ENCODE data around the gene TMC4. TPM values are rescaled to one million over a fixed set of nuclear protein-coding genes. Genes with fewer than 3 reads are reported as not detected.
"Not testable (repeated sequence)": the region's sequence is repeated elsewhere in the genome, so short reads cannot be mapped to it uniquely, and the experiment has no call there.

Gene TMC4
- polyA plus RNA-seq, 1 donor from 2014 or later: not detected

DNA sequence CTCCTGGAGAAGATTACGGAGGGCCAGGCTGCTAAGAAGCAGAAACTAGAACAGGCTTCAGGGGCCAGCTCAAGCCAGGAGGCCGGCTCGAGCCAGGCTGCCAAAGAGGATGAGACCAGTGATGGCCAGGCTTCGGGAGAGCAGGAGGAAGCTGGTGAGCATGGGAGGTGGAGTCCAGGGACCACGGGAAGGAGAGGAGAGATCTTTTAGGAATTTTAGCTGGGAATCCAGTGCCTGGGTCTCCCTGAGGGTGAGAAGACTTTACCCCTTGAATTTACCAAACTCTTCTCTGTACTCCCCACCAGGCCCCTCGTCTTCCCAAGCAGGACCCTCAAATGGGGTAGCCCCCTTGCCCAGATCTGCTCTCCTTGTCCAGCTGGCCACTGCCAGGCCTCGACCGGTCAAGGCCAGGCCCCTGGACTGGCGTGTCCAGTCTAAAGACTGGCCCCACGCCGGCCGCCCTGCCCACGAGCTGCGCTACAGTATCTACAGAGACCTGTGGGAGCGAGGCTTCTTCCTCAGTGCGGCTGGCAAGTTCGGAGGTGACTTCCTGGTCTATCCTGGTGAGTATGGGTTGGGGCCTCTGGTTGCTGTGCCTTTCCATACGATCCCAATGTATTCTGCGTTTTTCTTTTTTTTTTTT is 19.0 kb upstream of the TMC4 start:
- H3K36me3 Mint-ChIP-seq: no peaks in the 10 kb centered on the region
- H3K27ac Mint-ChIP-seq: peak overlapping the region; percentile 43 to 98 (median 94)
- H3K4me3 Mint-ChIP-seq: peak overlapping the region; percentile 94 to 99 (median 96)
- H3K4me1 Mint-ChIP-seq: peaks cover 9 to 18% (median 12%) of the 10 kb centered on the region in 3 donors
- H3K27me3 Mint-ChIP-seq: no peaks in the 10 kb centered on the region
- H3K9me3 Mint-ChIP-seq: no peaks in the 10 kb centered on the region

DNA sequence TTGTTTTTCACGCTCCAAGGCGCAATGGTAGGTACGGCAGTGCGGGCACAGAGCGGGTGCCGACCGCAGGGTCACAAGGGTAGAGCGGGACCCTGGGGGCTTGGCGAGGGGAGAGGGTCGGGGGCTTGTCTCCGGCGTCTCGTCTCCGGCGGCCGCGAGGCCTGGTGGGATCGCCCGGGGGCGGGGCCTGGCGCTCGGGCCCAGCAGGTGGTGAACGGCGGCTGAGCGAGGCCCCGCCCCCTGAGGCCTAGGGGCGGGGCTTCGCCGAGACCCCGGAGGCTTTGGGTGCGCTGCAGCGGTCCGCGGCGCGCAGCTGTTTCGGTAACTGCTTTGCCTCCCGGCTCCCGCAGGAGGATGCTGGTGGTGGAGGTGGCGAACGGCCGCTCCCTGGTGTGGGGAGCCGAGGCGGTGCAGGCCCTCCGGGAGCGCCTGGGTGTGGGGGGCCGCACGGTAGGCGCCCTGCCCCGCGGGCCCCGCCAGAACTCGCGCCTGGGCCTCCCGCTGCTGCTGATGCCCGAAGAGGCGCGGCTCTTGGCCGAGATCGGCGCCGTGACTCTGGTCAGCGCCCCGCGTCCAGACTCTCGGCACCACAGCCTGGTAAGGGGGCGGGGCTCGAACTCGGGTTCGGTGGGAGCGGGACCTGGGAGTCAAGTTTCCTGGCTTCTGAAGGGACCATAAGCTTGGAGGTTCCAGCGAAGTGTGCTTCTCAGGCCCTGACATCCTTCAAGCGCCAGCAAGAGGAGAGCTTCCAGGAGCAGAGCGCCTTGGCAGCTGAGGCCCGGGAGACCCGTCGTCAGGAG is 18.3 kb upstream of the TMC4 start, which contains the start of gene TSEN34:
Gene TSEN34 (plus strand): TSS at position 298 of the 800 bp plus-strand sequence. CDS start 57 bp downstream, at position 355.
- no peaks in the 10 kb centered on the region for H3K27me3 Mint-ChIP-seq
- no peaks in the 10 kb centered on the region for H3K9me3 Mint-ChIP-seq
- H3K4me1 Mint-ChIP-seq: peaks cover 9 to 18% (median 12%) of the 10 kb centered on the region in 3 donors
- H3K4me3 Mint-ChIP-seq: peak within 1 kb of the TSS; percentile 94 to 100 (median 98)
- H3K27ac Mint-ChIP-seq: peak within 1 kb of the TSS; percentile 98 to 100 (median 99)
- no peaks in the 10 kb centered on the region for H3K36me3 Mint-ChIP-seq

DNA sequence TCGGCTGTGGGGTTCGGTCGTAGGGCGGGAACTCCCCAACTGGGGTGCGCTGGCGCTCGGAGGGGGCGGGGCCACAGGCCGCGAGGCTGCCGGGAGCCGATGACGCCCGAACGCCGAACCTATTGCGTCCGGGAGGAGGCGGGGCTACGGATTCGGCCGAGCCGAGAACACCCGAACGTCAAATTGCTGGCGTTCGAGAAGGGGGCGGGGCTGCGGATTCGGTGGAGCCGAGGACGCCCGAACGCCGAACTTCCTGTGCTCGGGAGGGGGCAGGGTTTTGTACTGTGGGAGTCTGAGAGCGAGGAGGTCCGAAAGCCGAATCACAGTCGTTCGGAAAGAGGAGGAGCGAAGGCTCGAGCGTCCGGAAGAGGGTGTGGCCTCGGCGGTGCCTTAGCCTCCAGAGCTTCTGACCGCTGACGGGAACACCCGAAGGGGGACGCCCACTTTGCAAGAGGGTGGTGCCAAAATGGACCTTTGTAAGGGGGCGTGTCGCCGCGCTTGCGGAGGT is 17.6 kb upstream of the TMC4 start:
- no peaks in the 10 kb centered on the region for H3K36me3 Mint-ChIP-seq
- H3K27me3 Mint-ChIP-seq: no peaks in the 10 kb centered on the region
- no peaks in the 10 kb centered on the region for H3K9me3 Mint-ChIP-seq
- H3K4me3 Mint-ChIP-seq: peak overlapping the region; percentile 94 to 100 (median 98)
- H3K27ac Mint-ChIP-seq: peak overlapping the region; percentile 98 to 100 (median 99)
- H3K4me1 Mint-ChIP-seq: peaks cover 9 to 18% (median 12%) of the 10 kb centered on the region in 3 donors

DNA sequence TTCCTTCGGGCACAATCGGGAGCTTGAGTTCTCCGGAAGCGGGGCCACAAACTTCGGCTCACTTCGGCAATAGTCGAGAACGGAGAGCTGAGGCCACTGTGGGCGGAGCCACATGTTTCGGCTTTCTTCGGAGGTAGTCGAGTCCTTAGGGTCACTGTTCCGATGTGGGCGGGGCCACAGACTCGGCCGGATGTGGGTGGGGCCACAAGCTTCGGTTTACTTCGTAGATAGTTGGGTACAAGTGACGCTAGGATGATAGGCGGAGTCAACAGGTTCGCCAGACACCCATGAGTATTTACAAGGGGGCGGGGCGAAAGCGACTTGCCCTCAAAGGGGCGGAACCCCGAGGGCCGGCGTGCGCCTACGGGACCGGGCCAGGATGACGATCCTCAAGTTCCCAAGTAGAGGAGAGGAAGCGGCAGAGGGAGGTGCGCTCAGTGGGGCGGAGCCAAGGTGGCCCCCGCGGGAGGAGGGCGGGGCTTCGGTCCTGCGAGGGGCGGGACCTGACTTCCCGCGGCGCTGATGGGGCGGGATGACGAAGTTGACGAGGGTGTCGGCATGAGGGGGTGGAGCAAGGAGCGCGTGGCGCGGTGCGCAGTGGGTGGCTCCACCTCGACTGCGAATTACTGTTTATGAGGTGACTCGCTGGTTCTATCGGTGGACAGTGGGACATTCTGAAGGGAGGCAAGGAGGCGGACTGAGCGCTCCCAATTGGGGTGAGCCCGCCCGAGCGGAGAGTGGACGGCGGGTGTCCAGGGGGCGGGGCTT is 17.0 kb upstream of the TMC4 start:
- peak overlapping the region; percentile 94 to 100 (median 98) for H3K4me3 Mint-ChIP-seq
- H3K9me3 Mint-ChIP-seq: no peaks in the 10 kb centered on the region
- no peaks in the 10 kb centered on the region for H3K27me3 Mint-ChIP-seq
- H3K36me3 Mint-ChIP-seq: no peaks in the 10 kb centered on the region
- H3K4me1 Mint-ChIP-seq: peaks cover 9 to 16% (median 16%) of the 10 kb centered on the region in 3 donors
- H3K27ac Mint-ChIP-seq: peak overlapping the region; percentile 98 to 100 (median 99)

DNA sequence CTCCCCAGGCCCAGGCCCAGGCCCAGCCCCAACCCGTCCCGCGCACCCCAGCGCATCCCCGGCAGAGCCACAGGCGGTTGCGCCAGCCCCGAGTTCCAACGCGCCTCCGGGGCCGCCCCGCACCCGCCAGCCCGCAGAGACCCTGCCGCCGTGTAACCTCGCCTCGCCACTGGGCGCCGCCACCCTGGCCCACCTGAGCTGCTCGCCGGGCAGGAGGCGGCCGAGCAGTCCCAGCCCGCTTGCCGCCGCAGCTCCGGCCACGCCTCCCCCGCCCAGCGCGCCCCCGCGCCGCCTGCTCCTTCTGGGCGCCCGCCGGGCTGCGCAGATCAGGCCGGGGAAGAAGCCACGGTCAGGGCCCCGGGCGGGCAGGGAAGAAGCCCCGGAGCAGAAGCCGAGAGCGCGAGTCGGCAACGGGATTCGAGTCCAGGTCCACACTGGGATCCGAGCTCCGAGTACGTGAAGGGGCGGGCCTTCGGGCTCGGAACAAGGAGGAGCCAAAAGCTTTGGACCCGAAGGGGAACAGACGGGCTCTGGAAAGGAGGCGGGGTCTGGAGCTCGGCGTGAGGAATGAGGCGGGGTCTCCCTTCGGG is 16.3 kb upstream of the TMC4 start, which contains the start of gene MBOAT7:
Gene MBOAT7 (minus strand): TSS at position 436 of the 590 bp plus-strand sequence. CDS start 1,072 bp downstream, outside the sequence.
- no peaks in the 10 kb centered on the region for H3K9me3 Mint-ChIP-seq
- peak within 1 kb of the TSS; percentile 98 to 100 (median 99) for H3K27ac Mint-ChIP-seq
- peak within 1 kb of the TSS; percentile 94 to 100 (median 98) for H3K4me3 Mint-ChIP-seq
- no peaks in the 10 kb centered on the region for H3K27me3 Mint-ChIP-seq
- H3K36me3 Mint-ChIP-seq: no peaks in the 10 kb centered on the region
- H3K4me1 Mint-ChIP-seq: peaks cover 9 to 16% (median 16%) of the 10 kb centered on the region in 3 donors

DNA sequence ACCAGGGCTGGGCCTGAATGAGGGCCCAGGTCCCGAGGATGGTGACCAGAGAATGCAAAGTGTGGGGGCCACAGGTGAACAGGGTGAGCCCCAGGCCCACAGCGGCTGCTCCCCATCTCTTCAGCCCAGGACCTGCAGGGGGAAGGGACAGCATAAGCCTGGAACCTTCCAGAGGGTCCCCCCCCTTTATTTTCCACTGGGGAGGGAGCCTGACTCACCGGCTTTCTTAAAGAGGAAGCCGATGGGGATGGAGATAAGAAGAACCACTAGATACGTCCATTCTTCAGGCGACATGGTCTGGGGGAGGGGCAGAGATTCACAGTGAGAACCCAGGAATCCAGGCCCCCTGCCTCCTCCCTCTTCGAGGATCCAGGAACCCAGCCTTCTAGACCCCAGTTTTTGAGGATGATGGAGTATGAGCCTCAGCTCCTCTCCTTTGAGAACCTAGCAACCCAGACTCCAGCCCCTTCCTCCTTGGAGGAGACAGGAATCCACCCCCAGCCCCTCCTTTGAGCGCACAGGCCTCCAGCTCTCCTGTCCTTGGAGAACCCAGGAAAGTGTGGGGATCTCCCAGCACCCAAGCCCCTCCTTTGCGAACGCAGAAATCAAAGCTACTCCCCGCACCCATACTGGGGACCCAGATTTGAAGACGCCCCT is 15.4 kb upstream of the TMC4 start:
- Mint-ChIP-seq H3K27ac (peak overlapping the region; percentile 67 to 88 (median 81)), H3K4me3 (peak overlapping the region; percentile 84 to 99 (median 92)), H3K9me3 (no peaks in the 10 kb centered on the region), H3K27me3 (no peaks in the 10 kb centered on the region), H3K4me1 (peaks cover 9 to 16% (median 16%) of the 10 kb centered on the region in 3 donors), H3K36me3 (peaks cover 2% of the 10 kb centered on the region)

DNA sequence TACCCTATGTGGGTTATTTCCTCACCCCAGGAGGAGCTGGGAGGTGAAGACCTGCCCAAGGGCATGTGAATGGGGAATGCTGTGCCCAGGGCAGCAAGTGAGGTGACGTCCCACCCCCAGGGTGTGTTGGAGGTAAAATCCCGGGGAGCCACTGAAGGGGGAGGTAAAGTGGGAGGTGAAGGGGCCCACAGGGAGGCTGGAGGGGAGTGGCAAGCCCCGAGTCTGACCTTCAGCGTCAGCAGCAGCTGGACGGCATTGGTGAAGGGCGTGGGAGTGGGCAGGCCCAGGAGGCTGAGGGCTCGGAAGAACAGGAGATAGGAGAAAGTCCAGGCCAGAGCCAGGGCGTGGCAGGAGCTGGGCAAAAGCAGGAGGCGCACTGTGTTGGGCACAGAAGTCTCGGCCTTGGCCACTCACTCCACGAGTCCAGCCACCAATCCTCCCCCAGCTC is 14.0 kb upstream of the TMC4 start:
- peak overlapping the region in 3 of 4 donors; percentile 55 to 84 (median 64) for H3K4me3 Mint-ChIP-seq
- peak overlapping the region in 2 of 3 donors; percentile 68 to 81 for H3K27ac Mint-ChIP-seq
- peaks cover 9 to 15% (median 15%) of the 10 kb centered on the region in 3 donors for H3K4me1 Mint-ChIP-seq
- H3K36me3 Mint-ChIP-seq: peaks cover 2% of the 10 kb centered on the region
- no peaks in the 10 kb centered on the region for H3K9me3 Mint-ChIP-seq
- H3K27me3 Mint-ChIP-seq: no peaks in the 10 kb centered on the region

DNA sequence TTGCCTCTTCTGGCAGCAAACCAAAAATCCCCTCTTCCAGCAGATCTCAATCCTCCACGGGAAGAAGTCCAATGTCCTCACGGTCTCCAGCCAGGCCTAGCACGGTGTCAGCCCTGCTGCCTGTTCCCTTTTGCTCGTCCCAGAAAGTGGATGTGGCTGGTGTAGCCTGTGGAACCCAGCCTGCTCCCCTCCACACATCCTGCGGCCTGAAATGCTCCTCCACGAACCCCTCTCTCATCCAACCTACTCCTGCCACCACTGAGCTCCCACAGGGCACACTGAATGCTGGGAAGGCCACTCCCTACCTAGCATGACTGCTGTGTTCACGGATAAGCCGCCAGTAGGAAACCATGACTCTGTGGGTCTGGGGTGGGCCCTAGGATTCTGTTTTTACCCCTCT is 13.4 kb upstream of the TMC4 start:
- H3K4me1 Mint-ChIP-seq: peaks cover 5 to 11% (median 11%) of the 10 kb centered on the region in 3 donors
- H3K4me3 Mint-ChIP-seq: peak overlapping the region in 1 of 4 donors; percentile 5
- H3K9me3 Mint-ChIP-seq: no peaks in the 10 kb centered on the region
- peak overlapping the region in 1 of 3 donors; percentile 18 for H3K27ac Mint-ChIP-seq
- H3K36me3 Mint-ChIP-seq: peaks cover 2% of the 10 kb centered on the region
- no peaks in the 10 kb centered on the region for H3K27me3 Mint-ChIP-seq

DNA sequence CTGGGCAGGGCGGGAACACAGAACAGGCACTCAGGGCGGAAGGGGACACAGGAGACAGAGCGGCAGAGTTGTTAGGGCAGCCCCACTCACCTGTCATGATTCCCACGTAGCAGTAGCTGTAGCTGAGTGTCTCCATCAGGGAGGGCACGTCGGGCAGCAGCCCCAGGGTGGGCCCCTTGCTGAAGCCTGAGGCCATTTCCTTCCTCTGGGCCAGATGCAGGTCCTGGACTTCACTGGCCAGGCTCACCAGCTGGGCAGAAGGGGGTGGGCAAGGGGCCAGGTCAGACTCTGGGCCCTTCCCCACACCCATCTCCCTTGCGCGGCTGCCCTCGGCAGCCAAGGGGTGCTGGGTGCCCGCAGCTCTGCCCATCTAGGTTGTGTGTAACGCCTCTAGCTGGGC is 10.5 kb upstream of the TMC4 start:
- no peaks in the 10 kb centered on the region for H3K27me3 Mint-ChIP-seq
- peak overlapping the region in 1 of 3 donors; percentile 28 for H3K27ac Mint-ChIP-seq

DNA sequence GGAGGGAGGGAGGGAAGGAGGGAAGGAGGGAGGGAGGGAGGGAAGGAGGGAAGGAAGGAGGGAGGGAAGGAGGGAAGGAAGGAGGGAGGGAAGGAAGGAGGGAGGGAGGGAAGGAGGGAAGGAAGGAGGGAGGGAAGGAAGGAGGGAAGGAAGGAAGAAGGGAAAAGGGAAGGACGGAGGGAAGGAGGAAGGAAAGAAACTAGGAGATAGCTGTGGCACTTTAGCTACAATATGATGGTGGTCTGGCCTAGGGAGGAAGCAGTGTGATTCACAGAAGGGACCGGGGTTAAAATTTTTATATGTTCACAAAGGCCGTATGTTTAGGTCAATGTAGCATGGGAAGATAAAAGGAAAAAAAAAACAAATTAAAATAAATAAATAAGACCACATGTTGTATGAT is 8.9 kb upstream of the TMC4 start:
- H3K36me3 Mint-ChIP-seq, H3K27ac Mint-ChIP-seq, H3K4me3 Mint-ChIP-seq, H3K27me3 Mint-ChIP-seq, H3K9me3 Mint-ChIP-seq, H3K4me1 Mint-ChIP-seq: not testable (repeated sequence)

More for the DNA sequence above, 10.5 kb upstream of the TMC4 start:
- H3K4me3 Mint-ChIP-seq: no peak overlapping the region
- H3K9me3 Mint-ChIP-seq: no peaks in the 10 kb centered on the region
- peaks cover 0 to 11% (median 9%) of the 10 kb centered on the region in 3 donors for H3K4me1 Mint-ChIP-seq
- H3K36me3 Mint-ChIP-seq: peaks cover 5% of the 10 kb centered on the region

DNA sequence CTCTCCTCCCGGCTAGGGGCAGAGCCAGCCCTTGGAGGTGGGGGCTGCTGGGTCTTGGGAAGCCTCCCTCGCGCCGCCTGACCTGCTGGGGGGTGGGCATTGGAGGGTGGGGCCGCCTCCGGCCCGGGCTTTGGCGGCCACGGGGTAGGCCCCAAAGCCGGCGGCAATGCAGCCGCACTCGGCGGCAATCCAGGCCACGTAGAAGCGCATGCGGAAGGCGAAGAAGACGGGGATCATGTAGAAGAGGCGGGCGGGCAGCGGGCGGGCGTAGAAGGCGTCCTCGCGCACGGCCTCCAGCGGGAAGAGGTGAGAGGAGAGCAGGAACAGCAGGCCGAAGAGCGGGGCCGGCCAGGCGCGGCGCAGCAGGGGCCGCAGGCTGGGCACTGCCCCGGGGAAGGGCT is 7.7 kb upstream of the TMC4 start:
- Mint-ChIP-seq H3K27ac (no peak overlapping the region), H3K9me3 (no peaks in the 10 kb centered on the region), H3K36me3 (peaks cover 8% of the 10 kb centered on the region), H3K27me3 (no peaks in the 10 kb centered on the region), H3K4me3 (no peak overlapping the region), H3K4me1 (peaks cover 0 to 9% (median 0%) of the 10 kb centered on the region in 3 donors)

DNA sequence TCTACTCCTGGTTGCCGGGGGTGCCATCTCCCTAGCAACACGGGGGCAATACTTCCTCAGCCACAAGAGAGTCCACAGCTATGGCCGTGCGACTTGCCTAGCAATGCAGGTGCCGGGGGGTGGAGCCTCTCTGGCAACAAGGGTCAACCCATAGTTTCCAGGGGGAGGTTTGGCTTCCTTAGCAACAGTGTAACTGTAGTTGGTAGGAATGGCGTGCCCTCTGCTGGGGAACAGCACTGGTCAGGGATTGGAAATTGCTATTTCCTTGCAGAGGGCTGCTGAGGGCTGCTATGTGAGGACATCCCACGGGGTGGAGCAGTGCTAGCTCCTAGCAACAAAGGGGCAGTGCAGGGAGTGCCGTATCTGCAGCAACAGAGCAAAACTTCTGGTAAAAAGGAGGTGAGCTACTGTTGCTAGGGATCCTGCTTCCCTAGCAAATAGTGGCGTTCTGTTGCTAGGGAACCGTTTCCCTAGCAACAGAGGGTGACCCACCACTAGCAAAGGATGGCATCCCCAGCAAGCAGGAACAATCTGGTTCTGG is 7.0 kb upstream of the TMC4 start:
- Mint-ChIP-seq H3K4me1 (peaks cover 0 to 5% (median 0%) of the 10 kb centered on the region in 3 donors), H3K27ac (no peak overlapping the region), H3K9me3 (no peaks in the 10 kb centered on the region), H3K27me3 (no peaks in the 10 kb centered on the region), H3K36me3 (peaks cover 8% of the 10 kb centered on the region), H3K4me3 (peak overlapping the region in 1 of 4 donors; percentile 12)

DNA sequence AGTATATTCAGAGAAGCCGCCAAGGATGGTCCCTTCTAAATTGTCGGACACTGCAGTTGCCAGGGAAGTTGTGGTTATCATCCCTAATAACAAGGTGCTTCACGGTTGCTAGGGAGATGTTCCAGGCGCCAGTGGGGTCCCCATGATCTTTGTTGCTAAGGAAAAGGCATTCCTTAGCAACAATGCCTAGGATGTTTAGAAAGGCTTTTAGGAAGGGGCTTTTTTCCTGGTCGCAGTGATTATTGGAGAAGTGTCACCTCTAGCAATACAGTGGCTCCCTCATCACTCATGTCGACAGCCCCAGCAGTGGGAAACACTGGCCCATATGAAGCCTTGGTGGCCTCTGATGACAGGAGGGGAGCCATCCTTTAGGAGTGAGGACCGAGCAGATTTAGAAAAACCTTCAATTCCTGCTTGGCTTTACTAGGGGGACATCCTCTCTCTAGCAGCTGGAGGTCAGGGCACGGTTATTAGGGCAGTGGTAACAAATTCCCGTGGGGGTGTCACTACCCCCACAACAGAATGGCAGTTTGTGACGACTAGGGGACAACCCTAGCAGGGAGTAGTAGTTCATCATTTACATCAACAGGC is 6.4 kb upstream of the TMC4 start:
- no peak overlapping the region for H3K27ac Mint-ChIP-seq
- H3K4me3 Mint-ChIP-seq: peak overlapping the region in 2 of 4 donors; percentile 30 to 51
- peaks cover 0 to 8% (median 0%) of the 10 kb centered on the region in 3 donors for H3K4me1 Mint-ChIP-seq
- no peaks in the 10 kb centered on the region for H3K27me3 Mint-ChIP-seq
- H3K36me3 Mint-ChIP-seq: peaks cover 8% of the 10 kb centered on the region
- no peaks in the 10 kb centered on the region for H3K9me3 Mint-ChIP-seq
